CD4-positive, alpha-beta T cell (primary cell): Measurements from ENCODE around the gene KRTAP4-1. TPM values are rescaled to one million over a fixed set of nuclear protein-coding genes. Genes with fewer than 3 reads are reported as not detected.
"Not testable (repeated sequence)": the region's sequence is repeated elsewhere in the genome, so short reads cannot be mapped to it uniquely, and the experiment has no call there.

Experiments
- ATAC-seq: fragments of 200-7000 bp; cut with Tn5 transposase; one replicate; pipeline ENCODE4 v1.10.0; 2022; ENCODE audit warnings: mild to moderate bottlenecking; ENCODE audit not compliant: poor library complexity
- CTCF ChIA-PET: fragments of 350-600 bp; sonication (Branson Sonifier 250); formaldehyde crosslinking; loops from one replicate; lab custom pipeline; 2021; ENCODE audit warnings: antibody characterized with exemption, inconsistent platforms; lab: Charles Lee
- POLR2A ChIA-PET: fragments of 350-600 bp; sonication (Branson Sonifier 250); formaldehyde crosslinking; loops from one replicate; lab custom pipeline; 2021; ENCODE audit warnings: antibody characterized with exemption, inconsistent platforms; lab: Charles Lee
- DNase-seq, 14 experiments: peaks; one replicate each; pipeline ENCODE4 v3.0.0-alpha.2; 2013 to 2020; ENCODE audit warnings: mixed read lengths in 2 of 14
- H3K27ac ChIP-seq, 2 donors: one replicate each; pipeline versions ENCODE4 v1.5.1 to v1.7.0; 2013; ENCODE audit warnings: low read length in 2 of 2, low read depth in 1 of 2, mild to moderate bottlenecking in 1 of 2
- H3K27me3 ChIP-seq, 2 experiments: 1 replicate in 1 of 2; 2 replicates in 1 of 2; pipeline versions ENCODE4 v1.6.1 to v1.7.0; 2013; ENCODE audit warnings: low read length in 2 of 2, control low read depth in 1 of 2, mild to moderate bottlenecking in 1 of 2, moderate library complexity in 1 of 2; ENCODE audit not compliant: insufficient read depth in 2 of 2, control insufficient read depth in 1 of 2
- H3K36me3 ChIP-seq: one replicate; pipeline ENCODE4 v1.6.1; 2013; ENCODE audit warnings: low read length, control low read depth; ENCODE audit not compliant: insufficient read depth
- H3K4me1 ChIP-seq: one replicate; pipeline ENCODE4 v1.6.1; 2013; ENCODE audit warnings: low read length, control low read depth; ENCODE audit not compliant: insufficient read depth
- H3K4me3 ChIP-seq: one replicate; pipeline ENCODE4 v1.5.1; 2013; ENCODE audit warnings: mild to moderate bottlenecking, low read length, moderate library complexity
- H3K9me3 ChIP-seq, 2 experiments: 1 replicate in 1 of 2; 2 replicates in 1 of 2; pipeline versions ENCODE4 v1.6.1 to v1.7.0; 2013; ENCODE audit warnings: low read length in 2 of 2, mild to moderate bottlenecking in 2 of 2, control low read depth in 1 of 2, moderate library complexity in 1 of 2; ENCODE audit not compliant: control insufficient read depth in 1 of 2, insufficient read depth in 1 of 2
- H3K27ac Mint-ChIP-seq: one replicate; pipeline ENCODE4 v1.8.0; 2020; ENCODE audit warnings: mixed read lengths
- H3K27me3 Mint-ChIP-seq: one replicate; pipeline ENCODE4 v1.8.0; 2021; ENCODE audit warnings: mixed read lengths
- H3K36me3 Mint-ChIP-seq: one replicate; pipeline ENCODE4 v1.8.0; 2021; ENCODE audit warnings: low read depth, mixed read lengths
- H3K4me1 Mint-ChIP-seq: one replicate; pipeline ENCODE4 v1.8.0; 2021; ENCODE audit warnings: low read depth, mixed read lengths
- H3K4me3 Mint-ChIP-seq: one replicate; pipeline ENCODE4 v1.8.0; 2020; ENCODE audit warnings: mild to moderate bottlenecking, mixed read lengths
- H3K9me3 Mint-ChIP-seq: one replicate; pipeline ENCODE4 v1.8.0; 2020; ENCODE audit warnings: mixed read lengths
- intact Hi-C, 2 experiments: fragments of 100-400 bp; cut with DNase I in 1 of 2; cut with micrococcal nuclease in 1 of 2; formaldehyde crosslinking; loops; one replicate each; pipeline versions ENCODE4 v1.15.1 to v1.9.0; 2023 to 2025; cut with DNase I, micrococcal nuclease
- total RNA-seq, 174 experiments: library from RNA in 2 of 174; stranded (reverse) in 2 of 174; gene quantifications; one replicate each; pipeline ENCODE4 v1.2.3 and lab custom pipeline; 2021 to 2026
- TF ChIP-seq, protein P1 (sequence below): fragments of 200-600 bp; IDR thresholded peaks from one replicate; pipeline ENCODE4 v1.8.0; 2022; ENCODE audit warnings: antibody characterized with exemption, mild to moderate bottlenecking

Gene KRTAP4-1
- total RNA-seq, 2 experiments from 2014 or later: not detected

DNA sequence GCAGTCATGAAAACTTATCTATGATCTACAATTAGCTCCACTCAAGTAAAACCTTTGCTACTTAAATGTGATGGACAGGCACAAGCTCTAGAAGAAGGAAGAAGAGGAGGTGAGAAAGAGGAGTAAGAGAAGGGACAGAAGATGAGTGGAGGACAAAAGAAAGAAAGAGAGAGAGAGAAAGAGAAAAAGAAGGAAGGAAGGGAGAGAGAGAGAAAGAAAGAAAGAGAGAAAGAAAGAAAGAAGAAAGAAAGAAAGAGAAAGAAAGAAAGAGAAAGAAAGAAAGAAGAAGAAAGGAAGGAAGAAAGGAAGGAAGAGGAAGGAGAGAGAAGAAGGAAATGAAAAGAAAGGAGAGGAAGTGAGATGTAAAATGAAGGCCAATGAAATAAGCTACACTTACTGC is 45.4 kb upstream of the KRTAP4-1 start:
- Histone ChIP-seq H3K4me1 (no peaks in the 10 kb centered on the region), H3K4me3 (no peak overlapping the region), H3K27ac (no peak overlapping the region), H3K36me3 (no peaks in the 10 kb centered on the region), H3K27me3 (no peaks in the 10 kb centered on the region), H3K9me3 (no peaks in the 10 kb centered on the region)
- Mint-ChIP-seq H3K4me3 (no peak overlapping the region), H3K27me3 (peaks cover 22% of the 10 kb centered on the region), H3K36me3 (no peaks in the 10 kb centered on the region), H3K9me3 (no peaks in the 10 kb centered on the region), H3K27ac (no peak overlapping the region), H3K4me1 (no peaks in the 10 kb centered on the region)
- ChIA-PET POLR2A (no interaction called here), CTCF (interaction anchor here (1.8 kb wide), 1 partner anchor 10 kb away, joined by 3 read pairs; no protein-coding TSS in a partner anchor)
- intact Hi-C loops: loop anchor here in 1 of 2 experiments (5.0 kb wide), 1 partner anchor 92 kb away; no protein-coding TSS in a partner anchor
- TF ChIP-seq, protein P1, sequence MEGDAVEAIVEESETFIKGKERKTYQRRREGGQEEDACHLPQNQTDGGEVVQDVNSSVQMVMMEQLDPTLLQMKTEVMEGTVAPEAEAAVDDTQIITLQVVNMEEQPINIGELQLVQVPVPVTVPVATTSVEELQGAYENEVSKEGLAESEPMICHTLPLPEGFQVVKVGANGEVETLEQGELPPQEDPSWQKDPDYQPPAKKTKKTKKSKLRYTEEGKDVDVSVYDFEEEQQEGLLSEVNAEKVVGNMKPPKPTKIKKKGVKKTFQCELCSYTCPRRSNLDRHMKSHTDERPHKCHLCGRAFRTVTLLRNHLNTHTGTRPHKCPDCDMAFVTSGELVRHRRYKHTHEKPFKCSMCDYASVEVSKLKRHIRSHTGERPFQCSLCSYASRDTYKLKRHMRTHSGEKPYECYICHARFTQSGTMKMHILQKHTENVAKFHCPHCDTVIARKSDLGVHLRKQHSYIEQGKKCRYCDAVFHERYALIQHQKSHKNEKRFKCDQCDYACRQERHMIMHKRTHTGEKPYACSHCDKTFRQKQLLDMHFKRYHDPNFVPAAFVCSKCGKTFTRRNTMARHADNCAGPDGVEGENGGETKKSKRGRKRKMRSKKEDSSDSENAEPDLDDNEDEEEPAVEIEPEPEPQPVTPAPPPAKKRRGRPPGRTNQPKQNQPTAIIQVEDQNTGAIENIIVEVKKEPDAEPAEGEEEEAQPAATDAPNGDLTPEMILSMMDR: no peak
- no peak for DNase-seq
- ATAC-seq: no peak

DNA sequence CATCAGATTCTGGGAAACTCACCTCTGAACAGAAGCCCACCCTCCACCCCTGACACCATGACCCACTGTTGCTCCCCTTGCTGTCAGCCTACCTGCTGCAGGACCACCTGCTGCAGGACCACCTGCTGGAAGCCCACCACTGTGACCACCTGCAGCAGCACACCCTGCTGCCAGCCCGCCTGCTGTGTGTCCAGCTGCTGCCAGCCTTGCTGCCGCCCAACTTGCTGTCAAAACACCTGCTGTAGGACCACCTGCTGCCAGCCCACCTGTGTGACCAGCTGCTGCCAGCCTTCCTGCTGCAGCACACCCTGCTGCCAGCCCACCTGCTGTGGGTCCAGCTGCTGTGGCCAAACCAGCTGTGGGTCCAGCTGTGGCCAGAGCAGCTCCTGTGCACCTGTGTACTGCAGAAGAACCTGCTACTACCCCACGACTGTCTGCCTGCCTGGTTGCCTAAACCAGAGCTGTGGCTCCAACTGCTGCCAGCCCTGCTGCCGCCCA is 41.9 kb upstream of the KRTAP4-1 start, which contains the start of gene KRTAP9-2:
Gene KRTAP9-2 (plus strand): TSS at position 51 of the 498 bp plus-strand sequence. CDS start 7 bp downstream, at position 58.
- intact Hi-C loops, ATAC-seq, CTCF ChIA-PET, H3K4me1 Mint-ChIP-seq, H3K36me3 Mint-ChIP-seq, H3K27me3 ChIP-seq, H3K27ac ChIP-seq, H3K36me3 ChIP-seq, H3K4me3 Mint-ChIP-seq, H3K4me1 ChIP-seq, H3K9me3 Mint-ChIP-seq, H3K9me3 ChIP-seq, DNase-seq, H3K4me3 ChIP-seq, H3K27ac Mint-ChIP-seq, POLR2A ChIA-PET: not testable (repeated sequence)
- peaks cover 13% of the 10 kb centered on the region for H3K27me3 Mint-ChIP-seq

DNA sequence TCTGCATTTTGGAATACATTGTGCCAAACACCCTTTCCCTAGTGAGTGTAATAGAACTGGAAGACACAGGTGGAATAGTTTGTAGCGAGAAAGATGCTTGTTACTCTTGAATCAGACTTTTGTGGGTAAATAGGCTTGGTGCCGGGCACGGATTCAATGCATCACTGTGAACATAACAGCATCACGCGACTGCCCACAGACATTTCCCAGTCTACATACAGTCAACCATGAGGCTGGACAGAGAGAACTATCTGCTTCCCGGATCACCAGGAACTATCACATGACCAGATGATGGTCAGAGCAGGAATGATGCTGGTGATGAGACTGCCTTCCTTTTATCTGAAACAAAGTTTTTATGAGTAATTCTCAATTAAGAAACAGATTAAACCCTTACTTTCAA is 41.3 kb upstream of the KRTAP4-1 start:
- Histone ChIP-seq H3K9me3 (no peaks in the 10 kb centered on the region), H3K4me3 (no peak overlapping the region), H3K36me3 (no peaks in the 10 kb centered on the region), H3K27me3 (no peaks in the 10 kb centered on the region), H3K27ac (no peak overlapping the region), H3K4me1 (no peaks in the 10 kb centered on the region)
- TF ChIP-seq, protein P1: no peak
- Mint-ChIP-seq H3K36me3 (no peaks in the 10 kb centered on the region), H3K9me3 (no peaks in the 10 kb centered on the region), H3K4me1 (no peaks in the 10 kb centered on the region), H3K27me3 (peaks cover 13% of the 10 kb centered on the region), H3K27ac (no peak overlapping the region), H3K4me3 (no peak overlapping the region)
- CTCF ChIA-PET: no interaction called here
- ATAC-seq (no peak), DNase-seq (no peak)
- POLR2A ChIA-PET: no interaction called here
- intact Hi-C loops: no loop called here

DNA sequence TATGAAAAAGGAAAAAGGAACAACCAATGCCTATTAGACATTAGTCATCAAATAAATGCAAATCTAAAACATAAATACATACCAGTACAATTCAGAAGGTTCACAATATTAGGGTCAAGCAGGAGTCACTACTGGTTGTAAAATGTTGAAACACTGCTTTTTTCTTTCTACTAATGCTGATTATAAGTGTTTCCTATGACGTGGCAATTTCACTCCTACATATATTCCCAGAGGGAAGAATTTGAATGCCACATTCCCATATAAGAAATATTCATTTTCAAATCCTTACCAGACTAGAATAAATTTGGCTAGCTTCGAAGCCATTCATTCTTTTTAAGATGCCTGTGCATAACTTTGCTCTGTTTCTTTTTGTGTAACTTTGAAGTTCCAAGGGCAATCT is 39.1 kb upstream of the KRTAP4-1 start:
- H3K4me1 ChIP-seq: no peaks in the 10 kb centered on the region
- no peaks in the 10 kb centered on the region for H3K36me3 ChIP-seq
- H3K9me3 ChIP-seq: peaks cover 0 to 5% of the 10 kb centered on the region in 2 experiments
- intact Hi-C loops: no loop called here
- no peak overlapping the region for H3K27ac ChIP-seq
- POLR2A ChIA-PET: no interaction called here
- Mint-ChIP-seq H3K36me3 (no peaks in the 10 kb centered on the region), H3K4me1 (no peaks in the 10 kb centered on the region), H3K9me3 (no peaks in the 10 kb centered on the region), H3K27me3 (peaks cover 10% of the 10 kb centered on the region), H3K27ac (no peak overlapping the region), H3K4me3 (no peak overlapping the region)
- CTCF ChIA-PET: no interaction called here
- no peak overlapping the region for H3K4me3 ChIP-seq
- ATAC-seq: no peak
- no peak for DNase-seq
- TF ChIP-seq, protein P1: no peak
- H3K27me3 ChIP-seq: no peaks in the 10 kb centered on the region
